Eye (tissue), 1 donor: ENCODE results near the gene METTL18.

Experiments used
- DNase-seq: peaks from one replicate; pipeline ENCODE4 v3.0.0-alpha.2; 2015

The METTL18 gene

DNA sequence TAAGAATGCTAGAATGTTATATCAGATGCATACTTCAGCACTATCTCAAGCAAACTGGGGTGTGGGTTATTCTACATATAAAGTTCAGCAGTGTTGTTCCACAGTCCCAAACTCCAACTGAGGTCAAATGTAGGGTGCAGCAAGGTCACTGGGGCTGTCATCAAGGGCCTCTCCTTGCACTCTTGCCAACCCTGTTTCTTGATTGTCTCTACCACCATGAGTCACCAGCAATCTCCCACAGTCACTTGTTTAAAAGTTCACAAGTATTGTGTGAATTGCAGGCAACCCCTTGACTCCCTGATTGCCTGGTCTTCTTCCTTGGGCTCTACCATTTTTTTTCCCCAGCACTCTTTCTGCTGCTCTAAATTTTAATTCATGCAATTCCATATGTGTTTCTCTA is 10.6 kb downstream of the METTL18 start:
- no peak for DNase-seq

DNA sequence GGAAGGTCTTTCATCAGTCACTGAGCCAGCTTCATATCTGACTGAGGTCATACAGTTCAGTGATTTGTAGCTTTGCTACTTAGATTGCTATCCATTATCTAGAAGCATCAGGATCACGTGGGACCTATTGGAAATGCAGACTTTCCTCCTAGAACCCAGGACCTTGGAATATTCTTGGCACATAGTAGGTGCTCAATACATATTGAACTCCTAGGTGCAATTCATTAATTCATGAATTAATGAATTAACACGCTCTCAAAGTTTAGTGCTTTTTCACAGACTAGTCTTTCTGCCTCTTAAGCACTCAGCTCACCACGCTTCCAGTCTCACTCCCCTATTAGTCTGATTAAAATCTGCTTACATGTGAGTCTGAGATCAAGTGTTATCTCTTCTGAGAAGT is 12.1 kb downstream of the METTL18 start:
- DNase-seq, result no peak

DNA sequence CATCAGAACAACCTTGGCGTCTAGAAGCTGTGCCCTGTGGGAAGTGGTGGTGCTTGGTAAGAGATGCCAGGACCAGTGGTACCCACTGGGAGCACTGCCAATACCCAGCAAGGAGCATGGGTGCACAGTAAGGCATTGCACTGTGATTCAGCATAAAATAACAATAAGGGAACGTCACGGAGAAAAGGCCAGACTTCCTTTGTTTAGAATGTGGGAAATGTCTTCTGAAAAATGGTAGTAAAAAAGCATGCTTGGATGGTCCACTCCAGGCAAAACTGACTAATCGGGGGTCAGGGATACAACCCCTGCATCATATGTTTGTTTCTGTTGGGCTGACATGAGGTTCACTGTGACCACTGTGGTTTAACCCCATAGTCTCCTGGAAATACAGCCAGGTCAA is 14.7 kb downstream of the METTL18 start:
- DNase-seq, result no peak

DNA sequence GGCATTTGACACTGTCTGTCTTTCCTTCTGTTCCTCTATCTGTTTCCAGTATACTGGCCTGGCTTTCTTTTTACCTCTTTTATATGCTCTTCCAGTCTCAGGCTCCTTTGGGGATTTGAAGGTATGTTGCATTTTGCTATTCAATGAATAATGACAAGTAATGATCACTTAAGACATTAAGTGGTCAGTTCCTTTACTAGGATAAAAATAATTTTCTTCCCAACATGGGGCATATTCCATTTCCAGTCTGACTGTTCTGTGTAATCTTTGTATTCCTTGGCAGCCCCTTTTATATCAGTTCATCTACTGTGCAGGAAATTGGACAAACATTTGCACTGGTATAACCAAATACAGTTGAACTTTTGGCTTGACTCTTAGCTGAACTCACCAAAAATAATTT is 15.6 kb downstream of the METTL18 start:
- DNase-seq, result peak; percentile 2

DNA sequence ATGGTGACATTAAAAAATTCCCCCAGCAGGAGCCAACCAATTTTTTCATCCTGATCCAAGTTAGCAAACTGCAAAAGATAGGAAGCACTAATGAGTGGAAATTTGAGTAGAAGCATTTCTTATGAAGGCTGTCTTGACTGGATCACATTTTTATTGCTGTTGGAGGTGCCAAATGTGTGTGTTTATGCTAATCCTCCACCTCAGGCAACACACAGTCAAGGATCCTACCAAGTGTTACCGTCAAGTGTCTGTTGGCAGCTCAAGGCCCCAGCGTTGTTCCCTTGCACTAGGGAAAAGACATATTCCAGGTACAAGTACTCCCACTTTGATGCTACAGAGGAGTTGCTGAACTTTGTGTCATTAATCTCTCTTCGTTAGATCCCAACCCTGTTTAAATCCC is 18.3 kb downstream of the METTL18 start:
- DNase-seq, result no peak

GRCh38 chr1:169768161-169768560 is 26.5 kb downstream of the METTL18 start:
- DNase-seq, result no peak

- no peak for DNase-seq
Observed at GRCh38 chr1:169765580-169766331, 29.0 kb downstream of the METTL18 start.

DNA sequence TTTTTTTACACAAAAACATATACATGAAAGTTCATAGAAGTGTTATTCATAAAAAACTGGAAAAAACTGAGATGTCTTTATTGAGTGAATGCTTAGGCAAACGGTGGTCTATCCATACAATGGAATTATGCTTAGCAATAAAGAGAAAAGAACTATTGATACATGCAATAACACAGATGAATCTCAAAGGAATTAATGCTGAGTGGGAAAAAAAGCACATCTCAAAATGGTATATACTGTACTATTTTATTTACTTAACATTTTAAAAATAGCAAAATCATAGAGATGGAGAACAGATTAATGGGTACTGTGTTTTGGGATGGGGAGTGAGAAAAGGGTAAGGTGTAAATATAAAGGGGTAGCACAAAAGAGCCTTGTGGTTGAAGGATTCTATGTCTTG is 29.8 kb downstream of the METTL18 start:
- no peak for DNase-seq

- no peak for DNase-seq
Observed at GRCh38 chr1:169762699-169763098, 32.0 kb downstream of the METTL18 start.

- no peak for DNase-seq
Observed at GRCh38 chr1:169759038-169759437, 35.7 kb downstream of the METTL18 start.

DNA sequence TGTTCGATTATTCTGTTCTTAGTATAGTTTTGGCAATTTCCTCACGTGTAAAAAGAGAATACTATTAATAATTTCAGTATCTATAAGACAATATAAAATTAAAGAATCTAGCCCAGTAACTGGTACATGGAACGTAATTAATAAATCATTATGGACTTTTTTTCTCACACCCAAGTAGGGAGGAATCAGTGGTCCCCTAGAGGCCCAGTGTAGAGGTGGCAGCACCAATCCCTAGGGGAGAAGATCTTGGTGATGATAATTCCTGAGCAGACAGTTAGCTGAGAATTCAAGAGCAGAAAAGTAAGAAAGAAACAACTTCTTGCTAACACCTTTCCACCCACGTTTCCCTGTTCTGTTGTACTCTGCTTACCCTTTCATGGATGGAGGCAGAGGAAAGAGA is 41.2 kb downstream of the METTL18 start:
- no peak for DNase-seq

DNA sequence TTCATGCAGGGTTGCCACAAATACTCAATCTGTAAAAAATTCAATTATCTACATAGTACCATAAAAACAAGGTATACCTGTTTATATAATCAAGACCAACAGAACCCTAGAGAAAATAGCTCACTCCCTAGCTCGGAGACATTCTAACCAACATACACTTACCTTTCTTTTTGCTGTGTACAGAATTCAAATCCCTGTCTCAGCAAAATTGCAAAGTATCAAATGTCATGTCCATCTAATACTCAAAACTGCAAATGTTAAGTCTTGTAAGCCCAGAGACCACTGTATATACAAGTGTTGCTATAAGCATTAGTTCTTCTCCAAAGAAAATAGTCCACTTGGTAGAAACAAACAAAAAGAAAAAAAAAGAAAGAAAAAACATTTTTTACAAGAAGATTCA is 44.7 kb downstream of the METTL18 start:
- no peak for DNase-seq

GRCh38 chr1:169746550-169746949 is 48.2 kb downstream of the METTL18 start:
- no peak for DNase-seq

DNA sequence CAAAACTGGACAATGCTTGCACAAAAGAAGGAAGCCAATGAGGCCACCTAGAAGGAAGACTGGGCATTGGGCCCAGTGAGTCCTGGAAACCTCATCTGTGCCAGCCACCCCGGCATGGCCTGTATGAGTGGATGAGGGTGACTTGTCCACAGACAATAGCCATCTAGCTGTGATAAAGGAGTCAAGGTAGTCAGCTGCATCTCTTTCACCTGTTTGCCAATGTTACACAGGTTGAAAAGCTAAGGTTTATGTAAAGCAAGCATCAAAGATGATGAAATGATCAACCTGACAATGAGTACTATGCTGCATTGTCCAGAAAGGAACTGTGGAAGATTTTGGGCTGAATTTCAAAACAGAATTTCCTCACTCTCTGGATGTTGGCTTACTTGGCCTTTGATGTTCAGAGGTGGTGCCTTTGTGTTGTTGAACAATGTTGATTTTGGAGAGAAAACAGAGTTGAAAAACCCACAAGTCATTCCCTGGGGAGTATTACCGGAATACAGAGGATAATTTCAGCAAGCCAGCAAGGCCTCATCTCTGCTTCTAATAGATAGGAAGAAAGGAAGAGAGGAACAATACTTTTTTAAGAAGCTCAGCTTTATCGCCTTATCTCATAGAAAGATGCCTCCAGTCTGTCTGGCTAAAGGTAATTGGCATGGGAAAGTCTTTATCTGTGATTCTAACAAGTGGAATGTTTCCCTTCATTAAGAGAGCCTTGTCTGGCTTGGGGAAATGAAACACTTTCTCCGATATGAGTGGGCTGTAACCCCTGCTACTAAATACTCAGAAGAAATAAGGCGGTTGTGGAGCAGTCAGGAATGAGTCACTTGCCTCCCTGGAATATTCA is 49.5 kb downstream of the METTL18 start:
- no peak for DNase-seq
